Fibroblast of pulmonary artery (primary cell): ENCODE data around the gene SAXO1.

Experiments used
- DNase-seq: peaks from one replicate; pipeline ENCODE4 v3.0.0-alpha.2; 2010; ENCODE audit warnings: low read depth
- H3K4me3 ChIP-seq: replicated peaks from 2 replicates; pipeline ENCODE4 v1.5.1; 2011; ENCODE audit warnings: low read depth, mild to moderate bottlenecking, control low read depth, low read length, moderate library complexity
- CTCF ChIP-seq: IDR thresholded peaks from 2 replicates; pipeline ENCODE4 v1.5.1; 2011; ENCODE audit warnings: mild to moderate bottlenecking, control low read depth, low read length, inconsistent platforms; ENCODE audit errors: missing control alignments

Gene SAXO1

GRCh38 chr9:18926513-18926912 is 106.5 kb downstream of the SAXO1 start:
- H3K4me3 ChIP-seq: no peak overlapping the region
- DNase-seq: no peak
- no peak for TF ChIP-seq CTCF

- DNase-seq: no peak
- TF ChIP-seq CTCF: no peak
- H3K4me3 ChIP-seq: no peak overlapping the region
Measured at GRCh38 chr9:18925880-18926279, 107.1 kb downstream of the SAXO1 start.

- no peak overlapping the region for H3K4me3 ChIP-seq
- DNase-seq: no peak
- TF ChIP-seq CTCF: no peak
Measured at GRCh38 chr9:18923671-18924430, 109.2 kb downstream of the SAXO1 start.

GRCh38 chr9:18923167-18923566 is 109.8 kb downstream of the SAXO1 start:
- TF ChIP-seq CTCF: no peak
- no peak for DNase-seq
- H3K4me3 ChIP-seq: no peak overlapping the region

GRCh38 chr9:18922161-18922885 is 110.7 kb downstream of the SAXO1 start:
- TF ChIP-seq CTCF: no peak
- no peak overlapping the region for H3K4me3 ChIP-seq
- DNase-seq: no peak

- DNase-seq: no peak
- TF ChIP-seq CTCF: no peak
- H3K4me3 ChIP-seq: no peak overlapping the region
Measured at GRCh38 chr9:18921366-18922075, 111.5 kb downstream of the SAXO1 start.
